ENCODE results near the gene KRTAP5-10. TPM values are rescaled to one million over a fixed set of nuclear protein-coding genes. Genes with fewer than 3 reads are reported as not detected.
"Not testable (repeated sequence)": the region's sequence is repeated elsewhere in the genome, so short reads cannot be mapped to it uniquely, and the experiment has no call there.

Gene KRTAP5-10
- total RNA-seq, 1 donor, result not detected

GRCh38 chr11:71566081-71566620 lies 788 bp downstream of the KRTAP5-10 start:
- no peak for DNase-seq (ENCODE audit: low read depth)
- no peak overlapping the region for H3K4me3 ChIP-seq (ENCODE audit: low read depth, low read length)

GRCh38 chr11:71566626-71567599 lies 1.6 kb downstream of the KRTAP5-10 start:
- not testable (repeated sequence) for DNase-seq (ENCODE audit: low read depth); H3K4me3 ChIP-seq (ENCODE audit: low read depth, low read length)

More at GRCh38 chr11:71566081-71566620, 788 bp downstream of the KRTAP5-10 start:
- TF ChIP-seq CTCF (IDR thresholded peaks at IDR 0.05; ENCODE audit: insufficient read depth, low read length), result no peak

GRCh38 chr11:71567633-71568032 lies 2.3 kb downstream of the KRTAP5-10 start:
- not testable (repeated sequence) for DNase-seq (ENCODE audit: low read depth); H3K4me3 ChIP-seq (ENCODE audit: low read depth, low read length)

GRCh38 chr11:71568704-71569349 lies 3.5 kb downstream of the KRTAP5-10 start:
- no peak overlapping the region for H3K4me3 ChIP-seq (ENCODE audit: low read depth, low read length)
- peak; percentile 18 for DNase-seq (ENCODE audit: low read depth)
- no peak for TF ChIP-seq CTCF (IDR thresholded peaks at IDR 0.05; ENCODE audit: insufficient read depth, low read length)

- H3K4me3 ChIP-seq (ENCODE audit: low read depth, low read length); DNase-seq (ENCODE audit: low read depth): not testable (repeated sequence)
Observed at GRCh38 chr11:71571101-71571850, 5.9 kb downstream of the KRTAP5-10 start.

- DNase-seq (ENCODE audit: low read depth), result no peak
- H3K4me3 ChIP-seq (ENCODE audit: low read depth, low read length), result no peak overlapping the region
- TF ChIP-seq CTCF (IDR thresholded peaks at IDR 0.05; ENCODE audit: insufficient read depth, low read length), result no peak
Observed at GRCh38 chr11:71572811-71573210, 7.4 kb downstream of the KRTAP5-10 start.

- no peak overlapping the region for H3K4me3 ChIP-seq (ENCODE audit: low read depth, low read length)
- DNase-seq (ENCODE audit: low read depth), result no peak
- no peak for TF ChIP-seq CTCF (IDR thresholded peaks at IDR 0.05; ENCODE audit: insufficient read depth, low read length)
Observed at GRCh38 chr11:71574418-71574817, 9.1 kb downstream of the KRTAP5-10 start.

All from fibroblast of the aortic adventitia (primary cell).